ENCODE data around the gene ATP6V0A1.
"Not testable (repeated sequence)": the region's sequence is repeated elsewhere in the genome, so short reads cannot be mapped to it uniquely, and the experiment has no call there.

Gene ATP6V0A1

DNA sequence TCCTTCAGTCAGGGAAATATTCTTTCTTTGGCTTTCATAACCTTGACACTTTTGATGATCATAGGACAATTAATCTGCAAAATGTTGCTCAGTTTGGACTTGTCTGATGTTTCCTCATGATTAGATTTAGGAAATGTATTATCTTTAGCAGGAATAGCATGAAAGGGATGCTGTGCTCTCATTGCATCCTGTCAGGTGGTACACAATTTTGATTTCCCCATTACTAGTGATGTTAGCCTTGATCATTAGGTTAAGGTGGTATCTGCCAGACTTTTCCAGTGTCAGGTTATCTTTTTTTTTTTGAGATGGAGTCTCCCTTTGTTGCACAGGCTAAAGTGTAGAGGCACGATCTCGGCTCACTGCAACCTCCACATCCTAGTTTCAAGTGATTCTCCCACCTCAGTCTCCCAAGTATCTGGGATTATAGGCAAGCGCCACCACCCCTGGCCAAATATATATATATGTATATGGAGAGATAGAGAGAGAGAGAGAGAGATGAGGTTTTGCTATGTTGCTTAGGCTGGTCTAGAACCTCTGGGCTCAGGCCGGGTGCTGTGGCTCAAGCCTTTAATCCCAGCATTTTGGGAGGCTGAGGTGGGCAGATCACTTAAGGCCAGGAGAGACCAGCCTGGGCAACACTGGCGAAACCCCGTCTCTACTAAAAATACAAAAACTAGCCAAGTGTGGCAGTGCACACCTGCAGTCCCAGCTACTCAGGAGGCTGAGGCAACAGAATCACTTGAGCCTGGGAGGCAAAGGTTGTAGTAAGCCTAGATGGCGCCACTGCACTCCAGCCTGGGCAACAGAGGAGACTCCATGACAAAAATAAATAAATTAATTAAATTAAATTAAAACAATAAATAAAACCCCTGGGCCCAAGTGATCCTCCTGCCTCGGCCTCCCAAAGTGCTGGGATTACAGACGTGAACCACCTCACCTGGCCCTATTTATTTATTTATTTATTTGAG is 19.8 kb upstream of the ATP6V0A1 start:
- DNase-seq, result peak; percentile 18

DNA sequence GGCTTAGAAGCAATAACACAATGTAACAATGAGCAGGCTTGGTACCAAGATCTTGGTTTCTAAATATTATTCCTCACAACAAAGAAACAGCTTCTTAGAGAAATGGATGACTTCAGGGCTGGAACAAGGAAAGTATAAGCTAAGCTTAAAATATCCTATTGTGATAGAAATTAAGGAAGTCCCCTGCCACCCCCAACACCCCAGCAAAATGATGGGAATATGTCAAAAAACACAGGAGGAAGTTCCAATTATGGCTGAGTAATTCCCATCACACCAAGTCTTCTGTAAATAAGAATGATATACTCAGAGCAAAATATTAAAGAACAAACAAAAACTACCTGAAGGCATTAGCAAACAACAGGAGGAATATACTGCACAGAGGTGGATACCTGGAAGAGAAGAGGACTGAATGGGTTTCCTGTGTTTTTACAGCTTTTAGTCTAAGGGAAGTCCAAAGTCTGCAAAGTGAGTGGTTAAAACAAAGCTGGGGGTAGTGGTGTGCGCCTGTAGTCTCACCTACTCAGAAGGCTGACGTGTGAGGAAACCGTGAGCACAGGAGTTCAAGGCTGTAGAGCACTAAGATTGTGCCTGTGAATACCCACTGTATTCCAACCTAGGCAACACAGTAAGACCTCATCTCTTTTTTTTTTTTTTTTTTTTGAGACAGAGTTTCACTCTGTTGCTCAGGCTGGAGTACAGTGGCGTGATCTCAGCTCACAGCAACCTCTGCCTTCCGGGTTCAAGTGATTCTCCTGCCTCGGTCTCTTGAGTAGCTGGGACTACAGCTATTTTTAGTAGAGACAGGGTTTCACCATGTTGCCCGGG is 17.1 kb upstream of the ATP6V0A1 start:
- DNase-seq, result no peak

DNA sequence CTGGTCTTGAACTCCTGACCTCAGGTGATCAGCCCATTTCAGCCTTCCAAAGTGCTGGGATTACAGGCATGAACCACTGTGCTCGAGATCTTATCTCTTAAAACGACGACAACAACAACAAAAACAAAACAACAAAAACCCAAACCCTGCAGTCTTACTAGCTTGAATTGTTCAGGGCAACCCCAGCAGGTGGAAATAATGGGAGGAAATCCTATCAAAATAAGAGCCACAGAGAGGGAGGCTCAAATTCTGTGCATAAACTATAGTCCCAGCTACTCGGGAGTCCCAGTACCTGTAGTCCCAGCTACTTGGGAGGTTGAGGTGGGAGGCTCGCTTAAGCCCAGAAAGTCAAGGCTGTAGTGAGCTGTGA is 16.5 kb upstream of the ATP6V0A1 start:
- no peak for DNase-seq

DNA sequence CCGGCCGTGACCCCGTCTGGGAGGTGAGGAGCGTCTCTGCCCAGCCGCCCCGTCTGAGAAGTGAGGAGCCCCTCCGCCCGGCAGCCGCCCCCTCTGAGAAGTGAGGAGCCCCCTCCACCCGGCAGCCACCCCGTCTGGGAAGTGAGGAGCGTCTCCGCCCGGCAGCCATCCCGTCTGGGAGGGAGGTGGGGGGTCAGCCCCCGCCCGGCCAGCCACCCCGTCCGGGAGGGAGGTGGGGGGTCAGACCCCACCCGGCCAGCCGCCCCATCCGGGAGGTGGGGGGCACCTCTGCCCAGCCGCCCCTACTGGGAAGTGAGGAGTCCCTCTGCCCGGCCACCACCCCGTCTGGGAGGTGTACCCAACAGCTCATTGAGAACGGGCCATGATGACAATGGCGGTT is 9.5 kb upstream of the ATP6V0A1 start:
- DNase-seq, result not testable (repeated sequence)

DNA sequence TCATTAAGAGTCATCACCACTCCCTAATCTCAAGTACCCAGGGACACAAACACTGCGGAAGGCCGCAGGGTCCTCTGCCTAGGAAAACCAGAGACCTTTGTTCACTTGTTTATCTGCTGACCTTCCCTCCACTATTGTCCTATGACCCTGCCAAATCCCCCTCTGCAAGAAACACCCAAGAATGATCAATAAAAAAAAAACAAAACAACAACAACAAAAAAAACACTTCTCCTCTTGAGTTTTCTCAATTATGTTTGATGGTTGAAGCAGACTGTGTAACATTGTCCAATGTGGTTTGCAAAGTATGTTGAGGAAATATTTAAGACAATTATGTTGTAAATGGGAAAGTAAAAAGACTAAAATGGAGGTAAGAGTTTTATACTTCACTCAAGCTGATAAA is 8.8 kb upstream of the ATP6V0A1 start:
- DNase-seq, result not testable (repeated sequence)

- not testable (repeated sequence) for DNase-seq
Observed at GRCh38 chr17:42451270-42451669, 7.4 kb upstream of the ATP6V0A1 start.

GRCh38 chr17:42453439-42453838 is 5.2 kb upstream of the ATP6V0A1 start:
- no peak for DNase-seq

DNA sequence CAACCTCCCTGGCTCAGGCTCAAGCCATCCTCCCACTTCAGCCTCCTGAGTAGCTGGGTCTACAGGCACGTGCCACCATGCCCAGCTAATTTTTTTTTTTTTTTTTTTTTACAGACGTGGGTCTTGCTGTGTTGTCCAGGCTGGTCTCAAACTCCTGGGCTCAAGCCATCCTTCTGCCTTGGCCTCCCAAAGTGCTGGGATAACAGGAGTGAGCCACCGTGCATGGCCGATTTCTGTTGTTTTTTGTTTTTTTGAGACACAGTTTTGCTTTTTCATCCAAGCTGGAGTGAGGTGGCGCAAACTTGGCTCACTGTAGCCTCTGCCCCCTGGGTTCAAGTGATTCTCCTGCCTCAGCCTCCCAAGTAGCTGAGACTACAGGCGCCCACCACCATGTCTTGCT is 3.7 kb upstream of the ATP6V0A1 start:
- DNase-seq, result not testable (repeated sequence)

DNA sequence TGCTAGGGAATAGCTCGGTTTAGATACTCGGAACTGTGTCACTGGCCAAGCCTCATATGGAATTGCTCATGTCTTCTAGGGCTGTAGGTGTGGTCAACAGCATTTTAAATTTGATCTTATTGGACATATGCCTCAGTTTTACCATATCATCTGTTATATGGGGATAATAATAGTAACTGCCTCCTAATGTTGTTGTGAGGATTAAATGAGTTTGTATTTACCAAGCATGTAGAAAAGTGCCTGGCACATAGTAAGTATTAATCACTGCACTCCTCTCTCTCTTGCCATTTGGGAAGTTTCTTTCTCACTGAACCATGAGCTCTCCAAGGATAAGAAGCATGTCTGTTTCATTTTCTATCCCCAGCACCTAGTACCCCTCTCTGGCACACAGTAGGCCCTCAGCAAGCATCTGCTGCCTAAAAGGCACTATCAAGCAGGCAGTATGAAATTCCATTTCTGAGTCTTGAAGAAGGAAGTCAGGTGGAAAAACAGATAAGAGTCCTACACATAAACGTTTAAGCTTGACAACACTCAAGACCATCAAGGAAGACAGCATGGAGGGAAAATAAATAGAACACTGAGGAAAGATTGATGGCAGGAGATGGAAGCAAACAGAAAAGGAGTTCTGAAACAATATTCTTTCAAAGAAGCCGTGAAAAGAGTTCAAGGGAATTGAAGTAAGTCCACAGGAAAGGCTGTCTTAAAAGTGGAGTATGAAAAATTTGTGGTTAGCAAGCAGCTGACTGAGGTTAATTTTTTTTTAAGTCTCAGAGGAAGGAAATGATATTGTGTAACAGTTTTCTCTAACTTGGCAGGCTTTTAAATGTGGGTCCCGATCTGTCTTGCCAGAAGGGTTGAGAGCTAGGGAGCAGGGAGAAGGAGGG is 2.2 kb upstream of the ATP6V0A1 start:
- DNase-seq, result peak; percentile 23

- no peak for DNase-seq
Observed at GRCh38 chr17:42457107-42457792, 1.4 kb upstream of the ATP6V0A1 start.

DNA sequence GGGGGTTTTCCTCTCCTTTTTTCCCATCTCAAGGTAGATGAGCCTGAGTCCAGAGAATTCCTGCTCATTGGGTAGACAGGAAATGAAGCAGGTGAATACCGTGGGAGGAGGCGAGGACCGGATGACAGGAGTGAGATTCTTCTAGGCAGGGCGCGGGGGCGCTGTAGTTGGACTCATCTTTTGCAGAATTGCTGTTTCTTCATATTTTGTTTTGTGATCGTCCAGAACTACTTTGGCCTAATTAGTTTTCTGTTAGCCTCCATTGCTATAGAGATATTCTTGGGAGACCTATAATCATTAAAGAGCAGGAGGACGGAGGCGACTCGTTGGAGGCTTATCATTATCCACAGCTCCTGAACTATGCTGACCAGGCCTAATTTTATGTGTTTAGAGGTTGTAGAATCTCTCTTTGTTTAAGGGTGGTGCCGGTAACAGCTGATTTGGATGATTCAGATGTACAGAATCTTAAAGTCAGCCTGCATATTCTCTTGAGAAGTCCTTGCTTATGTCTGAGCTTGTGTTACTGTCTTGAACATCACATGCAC is 650 bp downstream of the ATP6V0A1 start:
- peak; percentile 75 for DNase-seq

DNA sequence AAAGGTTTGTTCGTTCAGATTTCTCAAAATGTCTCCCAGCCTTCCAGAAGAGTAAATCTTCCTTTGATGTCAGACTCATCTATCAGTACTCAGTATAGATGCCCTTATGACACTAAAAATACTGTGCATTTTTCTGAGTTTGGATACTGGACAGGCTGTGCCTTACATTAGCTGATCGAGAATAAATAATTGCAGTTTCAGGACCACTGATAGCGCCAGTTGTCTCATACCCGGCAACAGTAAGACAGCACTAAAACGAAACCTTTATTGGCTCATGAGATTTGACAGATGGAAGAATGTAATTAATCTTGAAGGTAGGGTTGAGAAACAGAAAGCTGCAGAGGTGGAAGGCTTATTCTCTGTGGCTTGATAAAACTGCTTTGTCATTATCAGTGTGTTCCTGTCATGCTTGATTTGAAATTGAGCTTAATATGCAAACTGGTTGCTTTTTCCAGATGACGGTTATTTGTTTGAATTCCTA is 1.2 kb downstream of the ATP6V0A1 start:
- DNase-seq, result peak; percentile 73

DNA sequence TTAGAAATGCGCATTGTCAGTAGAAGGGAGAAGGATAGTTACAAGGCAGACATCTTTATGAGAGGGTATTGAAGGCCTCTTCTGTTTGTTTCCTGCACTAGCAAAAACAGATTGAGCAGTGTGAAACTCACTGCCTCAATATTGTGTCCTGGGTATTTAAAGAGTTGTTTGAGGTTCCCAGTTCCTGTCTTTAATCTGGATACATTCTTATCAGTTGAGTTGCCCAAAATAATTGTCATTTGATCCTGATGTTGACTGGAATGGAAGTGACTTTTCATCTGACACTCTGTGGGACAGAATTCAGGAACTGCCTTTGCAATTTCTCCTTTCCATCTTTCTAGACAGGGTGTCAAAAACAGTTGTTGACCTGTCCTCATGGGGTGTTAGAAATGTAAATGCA is 1.7 kb downstream of the ATP6V0A1 start:
- DNase-seq, result no peak

- no peak for DNase-seq
Observed at GRCh38 chr17:42463976-42464400, 5.3 kb downstream of the ATP6V0A1 start.

GRCh38 chr17:42467889-42468288 is 9.2 kb downstream of the ATP6V0A1 start:
- DNase-seq, result no peak

DNA sequence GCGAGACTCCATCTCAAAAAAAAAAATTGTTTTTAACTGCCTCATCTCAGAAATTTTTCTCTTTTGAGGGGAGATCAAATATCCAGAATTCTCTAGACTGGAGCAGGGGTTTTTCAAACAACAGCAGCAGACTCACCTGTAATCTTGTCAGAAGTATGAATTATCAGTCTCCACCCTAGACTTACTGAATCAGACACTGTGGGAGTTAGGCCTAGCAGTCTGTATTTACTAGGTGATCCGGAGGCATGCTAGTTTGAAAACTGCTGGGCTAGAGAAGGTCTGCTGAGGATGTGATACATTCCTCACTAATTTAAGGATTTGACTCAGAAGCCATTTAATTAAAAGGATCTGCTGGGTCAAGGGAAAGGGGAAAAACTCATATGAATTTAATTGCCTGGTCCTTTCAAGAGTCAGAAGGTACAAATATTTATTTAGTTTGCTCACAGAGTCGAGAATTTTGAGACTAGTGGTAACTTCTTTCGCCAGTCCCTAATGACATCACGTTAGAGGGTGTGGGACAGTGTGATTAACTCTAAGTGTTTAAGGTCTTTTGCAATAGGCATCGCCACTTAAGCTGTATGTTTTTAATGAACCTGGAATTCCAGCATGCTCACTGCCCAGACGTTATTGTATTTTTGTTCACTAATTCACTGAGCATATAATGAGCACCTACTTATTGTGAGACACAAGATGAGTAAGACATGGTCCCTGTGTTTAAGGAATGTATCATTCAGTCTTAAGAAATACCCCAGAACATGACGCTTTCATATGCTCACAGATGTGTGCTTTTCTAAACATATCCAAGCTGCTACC is 14.2 kb downstream of the ATP6V0A1 start:
- no peak for DNase-seq

DNA sequence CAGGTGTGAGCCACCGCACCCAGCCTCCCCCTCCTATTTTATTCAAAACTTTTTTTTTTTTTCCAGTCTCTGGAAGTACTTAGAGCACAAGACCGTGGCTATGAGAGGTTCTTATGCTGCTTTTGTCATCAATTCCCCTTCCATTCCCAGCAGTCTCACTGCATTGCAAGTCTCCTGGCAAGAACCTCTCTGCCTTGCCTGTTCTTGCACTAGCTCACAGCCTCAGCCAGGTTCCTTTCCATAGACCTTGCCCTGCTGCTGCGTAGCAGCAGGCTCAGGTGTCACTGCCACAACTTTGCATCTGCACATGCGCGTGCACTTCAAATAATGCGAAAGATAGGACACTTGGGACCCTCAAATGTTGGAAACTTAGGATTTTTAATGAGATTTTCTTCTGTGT is 15.6 kb downstream of the ATP6V0A1 start:
- peak; percentile 51 for DNase-seq

DNA sequence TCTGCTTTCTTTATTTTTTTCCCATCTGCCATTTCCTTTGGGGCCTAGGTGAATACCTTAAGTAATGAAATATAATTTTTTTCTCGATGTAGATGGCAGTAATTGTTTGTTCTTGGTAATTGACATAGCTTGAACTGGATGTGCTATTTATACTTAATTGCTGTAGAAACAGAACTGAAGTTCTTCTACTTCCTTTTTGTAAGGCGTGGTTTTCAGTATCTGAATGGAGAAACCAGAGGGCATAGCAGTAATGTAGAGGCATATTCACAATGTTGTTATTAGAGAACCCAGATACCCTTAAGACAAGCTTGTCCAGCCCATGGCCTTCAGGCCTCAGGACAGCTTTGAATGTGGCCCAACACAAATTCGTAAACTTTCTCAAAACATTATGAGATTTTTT is 16.4 kb downstream of the ATP6V0A1 start:
- DNase-seq, result peak; percentile 87

GRCh38 chr17:42475835-42476234 is 17.2 kb downstream of the ATP6V0A1 start:
- no peak for DNase-seq

GRCh38 chr17:42476411-42476810 is 17.7 kb downstream of the ATP6V0A1 start:
- DNase-seq, result no peak

DNA sequence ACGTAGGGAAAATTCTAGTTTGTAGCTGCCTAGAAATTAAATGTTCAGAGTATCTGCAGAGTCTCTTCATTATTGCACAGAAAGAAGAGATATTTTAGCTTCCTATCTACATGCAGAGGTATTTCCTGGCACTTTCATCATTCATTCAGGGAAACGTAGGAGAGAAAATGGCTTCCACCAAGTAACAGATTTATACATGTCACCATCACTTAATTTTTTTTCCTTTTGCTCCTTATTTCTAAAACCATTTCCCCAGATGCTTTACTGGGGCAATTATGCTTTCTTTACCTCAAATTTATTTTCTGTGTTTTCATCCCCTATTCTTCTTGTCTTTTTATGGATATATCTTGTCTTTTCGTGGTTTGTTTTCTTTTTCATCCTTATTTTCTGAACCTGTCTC is 18.5 kb downstream of the ATP6V0A1 start:
- no peak for DNase-seq

Data from NCI-H2171 treated with DMSO at 0.1 percent for 48 hours (cell line).